B cell (primary cell): ENCODE data around the gene C12orf60. TPM values are rescaled to one million over a fixed set of nuclear protein-coding genes. Genes with fewer than 3 reads are reported as not detected.
A peak's percentile ranks its signal among the peaks of the same experiment; 100 is the strongest.

Experiments used
- ATAC-seq: fragments of 200-7000 bp; cut with Tn5 transposase; one replicate; pipeline ENCODE4 v1.10.0; 2021; ENCODE audit warnings: low read depth, mild to moderate bottlenecking, moderate number of reproducible peaks, moderate library complexity
- CTCF ChIA-PET: fragments of 350-600 bp; sonication (Branson Sonifier 250); formaldehyde crosslinking; loops from one replicate; lab custom pipeline; 2021; ENCODE audit warnings: antibody characterized with exemption, inconsistent platforms; lab: Charles Lee
- POLR2A ChIA-PET: fragments of 350-600 bp; sonication (Branson Sonifier 250); formaldehyde crosslinking; loops from one replicate; lab custom pipeline; 2021; ENCODE audit warnings: antibody characterized with exemption; lab: Charles Lee
- DNase-seq: peaks from one replicate; pipeline ENCODE4 v3.0.0; 2013
- H2AFZ ChIP-seq: 2 replicates; pipeline ENCODE4 v1.6.1; 2012; ENCODE audit warnings: mild to moderate bottlenecking, low read depth, low read length; ENCODE audit not compliant: insufficient read depth, poor library complexity, severe bottlenecking
- H3K27ac ChIP-seq, 2 donors: 1 replicate in 1 of 2; 2 replicates in 1 of 2; pipeline ENCODE4 v1.5.1; 2012 to 2013; ENCODE audit warnings: low read length in 2 of 2, mild to moderate bottlenecking in 2 of 2, moderate library complexity in 1 of 2
- H3K27me3 ChIP-seq, 4 experiments: fragments of 200-600 bp in 1 of 4; sonication (generic) in 1 of 4; replicated peaks in 1 of 4; 1 replicate in 2 of 4; 2 replicates in 2 of 4; pipeline versions ENCODE4 v1.6.1 to v1.7.0; 2013 to 2016; ENCODE audit warnings: low read length in 3 of 4, mild to moderate bottlenecking in 2 of 4, mixed read lengths in 1 of 4, moderate library complexity in 1 of 4; ENCODE audit not compliant: insufficient read depth in 4 of 4, control insufficient read depth in 3 of 4; ENCODE audit errors: control extremely low read depth in 1 of 4
- H3K36me3 ChIP-seq, 2 experiments: replicated peaks in 1 of 2; 1 replicate in 1 of 2; 2 replicates in 1 of 2; pipeline versions ENCODE4 v1.6.1 to v1.7.1; 2013; ENCODE audit warnings: low read length in 1 of 2; ENCODE audit not compliant: insufficient read depth in 2 of 2, control insufficient read depth in 1 of 2; ENCODE audit errors: control extremely low read depth in 1 of 2, extremely low read depth in 1 of 2
- H3K4me1 ChIP-seq, 2 donors: fragments of 200-600 bp in 1 of 2; sonication (generic) in 1 of 2; 1 replicate in 1 of 2; 2 replicates in 1 of 2; pipeline versions ENCODE4 v1.5.1 to v1.6.1; 2013 to 2017; ENCODE audit warnings: low read length in 2 of 2; ENCODE audit not compliant: control insufficient read depth in 2 of 2, insufficient read depth in 2 of 2
- H3K4me2 ChIP-seq: replicated peaks from 2 replicates; pipeline ENCODE3; 2012; ENCODE audit warnings: mild to moderate bottlenecking, low read depth, low read length; ENCODE audit not compliant: poor library complexity, severe bottlenecking
- H3K4me3 ChIP-seq, 5 experiments: fragments of 200-600 bp in 1 of 5; sonication (generic) in 1 of 5; 1 replicate in 3 of 5; 2 replicates in 2 of 5; pipeline versions ENCODE4 v1.5.1 to v1.7.0; 2011 to 2016; ENCODE audit warnings: low read length in 4 of 5, mild to moderate bottlenecking in 4 of 5, low read depth in 2 of 5, control low read depth in 1 of 5, moderate library complexity in 1 of 5; ENCODE audit not compliant: insufficient read depth in 1 of 5; ENCODE audit errors: control extremely low read depth in 1 of 5, extremely low read depth in 1 of 5
- H3K79me2 ChIP-seq: fragments of 200-600 bp; sonication (generic); one replicate; pipeline ENCODE4 v1.6.0; 2016; ENCODE audit warnings: low read length; ENCODE audit not compliant: control insufficient read depth, insufficient read depth
- H3K9ac ChIP-seq: fragments of 200-600 bp; sonication (generic); 2 replicates; pipeline ENCODE4 v1.6.1; 2017; ENCODE audit warnings: mild to moderate bottlenecking, low read length, moderate library complexity
- H3K9me3 ChIP-seq, 3 donors: one replicate each; pipeline versions ENCODE4 v1.6.1 to v1.7.1; 2013; ENCODE audit warnings: low read length in 2 of 3; ENCODE audit not compliant: control insufficient read depth in 2 of 3, insufficient read depth in 1 of 3; ENCODE audit errors: control extremely low read depth in 1 of 3
- H4K20me1 ChIP-seq: 2 replicates; pipeline ENCODE4 v1.6.0; 2012; ENCODE audit warnings: mild to moderate bottlenecking, low read length; ENCODE audit not compliant: insufficient read depth, control insufficient read depth, poor library complexity, severe bottlenecking
- H3K27ac Mint-ChIP-seq: one replicate; pipeline ENCODE4 v1.8.0; 2021; ENCODE audit warnings: mixed read lengths
- H3K27me3 Mint-ChIP-seq: one replicate; pipeline ENCODE4 v1.8.0; 2021; ENCODE audit warnings: mixed read lengths
- H3K4me1 Mint-ChIP-seq: one replicate; pipeline ENCODE4 v1.8.0; 2021; ENCODE audit warnings: mixed read lengths
- H3K4me3 Mint-ChIP-seq: one replicate; pipeline ENCODE4 v1.8.0; 2021; ENCODE audit warnings: mixed read lengths
- H3K9me3 Mint-ChIP-seq: one replicate; pipeline ENCODE4 v1.8.0; 2022; ENCODE audit warnings: mixed read lengths; ENCODE audit not compliant: insufficient read depth
- EZH2 ChIP-seq: IDR thresholded peaks from 2 replicates; pipeline ENCODE4 v1.6.1; 2012; ENCODE audit warnings: borderline replicate concordance, low read depth, mild to moderate bottlenecking, moderate library complexity, low read length; ENCODE audit not compliant: insufficient read depth, poor library complexity, severe bottlenecking
- WGBS: methylation state at CpG from one replicate; pipeline ENCODE4 v1.1.5; 2013; ENCODE audit warnings: missing lambda C conversion rate; ENCODE audit not compliant: insufficient coverage; 5-methylcytosine and 5-hydroxymethylcytosine counted together
- intact Hi-C: fragments of 100-400 bp; cut with micrococcal nuclease; formaldehyde crosslinking; loops from one replicate; pipeline ENCODE4 v1.10.0; 2022
- polyA plus RNA-seq: library from polyadenylated mRNA; depleted of rRNA; stranded (reverse); fragments of >200 nt; gene quantifications from 2 replicates; pipeline ENCODE4 v1.2.3, GENCODE V29; 2012
- total RNA-seq, 2 donors: library from RNA; stranded (reverse); fragments of 120-200 nt in 1 of 2; gene quantifications; 1 replicate in 1 of 2; 2 replicates in 1 of 2; pipeline versions ENCODE4 v1.2.3 to v1.2.4, GENCODE V29; 2013 to 2022
- TF ChIP-seq, protein P1 (sequence below): fragments of 200-600 bp; IDR thresholded peaks from one replicate; pipeline ENCODE4 v1.8.0; 2022; ENCODE audit warnings: antibody characterized with exemption, mild to moderate bottlenecking

The C12orf60 gene
- total and polyA plus RNA-seq, 2 donors (not counting 1 experiment from before 2014, with no cell fraction given), result 0.25 to 1.2 TPM

DNA sequence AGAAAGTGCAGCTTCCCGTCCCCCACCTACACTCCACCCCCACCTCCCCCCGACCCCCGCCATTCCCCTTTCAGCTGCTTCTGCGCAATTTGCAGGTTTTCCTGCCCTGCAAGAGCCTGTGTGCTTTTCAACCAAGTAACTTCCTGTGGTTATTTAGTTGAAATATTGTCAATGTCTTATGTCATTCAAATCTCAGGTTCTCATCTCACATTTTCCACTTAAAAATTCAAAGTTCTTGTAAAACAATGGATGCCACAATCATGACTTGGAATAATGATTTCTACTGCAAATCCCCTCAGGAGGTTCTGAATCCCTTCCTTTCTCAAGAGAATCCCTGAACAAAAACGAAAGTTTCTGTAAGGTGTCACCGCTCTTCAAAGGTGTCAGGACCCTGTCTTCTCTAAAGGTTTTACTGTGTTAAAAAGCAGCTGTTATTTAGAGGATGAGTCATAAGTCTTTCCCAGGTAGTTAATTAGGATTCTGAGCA, 31.8 kb upstream of the C12orf60 start:
- CTCF ChIA-PET, result interaction anchor here (0.6 to 3.0 kb wide), 4 partner anchors 9 to 223 kb away, joined by 3 to 19 read pairs (median 4); partner anchors contain the start of genes C12orf60 and WBP11
- no CpG with 5 or more reads among the region's 6 CpGs for WGBS
- Mint-ChIP-seq H3K27me3 (no peaks in the 10 kb centered on the region), H3K4me1 (peaks cover 65% of the 10 kb centered on the region), H3K4me3 (peak overlapping the region; percentile 97), H3K27ac (peak overlapping the region; percentile 85), H3K9me3 (peaks cover 4% of the 10 kb centered on the region)
- H2AFZ ChIP-seq, result peak overlapping the region; percentile 56
- peaks cover 2 to 9% of the 10 kb centered on the region in 2 experiments for H3K36me3 ChIP-seq
- H3K79me2 ChIP-seq, result peaks cover 30% of the 10 kb centered on the region
- DNase-seq (peak; percentile 21), ATAC-seq (no peak)
- H3K4me1 ChIP-seq, result peaks cover 33 to 50% of the 10 kb centered on the region in 2 donors
- intact Hi-C loops, result loop anchor here (1.0 to 5.0 kb wide), 4 partner anchors 223 to 801 kb away; no protein-coding TSS in a partner anchor
- POLR2A ChIA-PET, result interaction anchor here (0.5 to 3.9 kb wide), 9 partner anchors 11 to 1963 kb away, joined by 3 to 41 read pairs (median 4); partner anchors contain the start of genes ATF7IP, C12orf60 and WBP11
- peaks cover 0 to 18% (median 0%) of the 10 kb centered on the region in 3 donors for H3K9me3 ChIP-seq
- H3K4me2 ChIP-seq, result peak overlapping the region; percentile 90
- H3K27ac ChIP-seq, result no peak overlapping the region
- peak overlapping the region; percentile 96 for H3K9ac ChIP-seq
- no peaks in the 10 kb centered on the region for H4K20me1 ChIP-seq
- TF ChIP-seq, protein P1, sequence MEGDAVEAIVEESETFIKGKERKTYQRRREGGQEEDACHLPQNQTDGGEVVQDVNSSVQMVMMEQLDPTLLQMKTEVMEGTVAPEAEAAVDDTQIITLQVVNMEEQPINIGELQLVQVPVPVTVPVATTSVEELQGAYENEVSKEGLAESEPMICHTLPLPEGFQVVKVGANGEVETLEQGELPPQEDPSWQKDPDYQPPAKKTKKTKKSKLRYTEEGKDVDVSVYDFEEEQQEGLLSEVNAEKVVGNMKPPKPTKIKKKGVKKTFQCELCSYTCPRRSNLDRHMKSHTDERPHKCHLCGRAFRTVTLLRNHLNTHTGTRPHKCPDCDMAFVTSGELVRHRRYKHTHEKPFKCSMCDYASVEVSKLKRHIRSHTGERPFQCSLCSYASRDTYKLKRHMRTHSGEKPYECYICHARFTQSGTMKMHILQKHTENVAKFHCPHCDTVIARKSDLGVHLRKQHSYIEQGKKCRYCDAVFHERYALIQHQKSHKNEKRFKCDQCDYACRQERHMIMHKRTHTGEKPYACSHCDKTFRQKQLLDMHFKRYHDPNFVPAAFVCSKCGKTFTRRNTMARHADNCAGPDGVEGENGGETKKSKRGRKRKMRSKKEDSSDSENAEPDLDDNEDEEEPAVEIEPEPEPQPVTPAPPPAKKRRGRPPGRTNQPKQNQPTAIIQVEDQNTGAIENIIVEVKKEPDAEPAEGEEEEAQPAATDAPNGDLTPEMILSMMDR, result no peak
- no peak for TF ChIP-seq EZH2
- peak overlapping the region in 3 of 5 experiments; percentile 6 to 98 (median 17) for H3K4me3 ChIP-seq
- H3K27me3 ChIP-seq, result no peaks in the 10 kb centered on the region

DNA sequence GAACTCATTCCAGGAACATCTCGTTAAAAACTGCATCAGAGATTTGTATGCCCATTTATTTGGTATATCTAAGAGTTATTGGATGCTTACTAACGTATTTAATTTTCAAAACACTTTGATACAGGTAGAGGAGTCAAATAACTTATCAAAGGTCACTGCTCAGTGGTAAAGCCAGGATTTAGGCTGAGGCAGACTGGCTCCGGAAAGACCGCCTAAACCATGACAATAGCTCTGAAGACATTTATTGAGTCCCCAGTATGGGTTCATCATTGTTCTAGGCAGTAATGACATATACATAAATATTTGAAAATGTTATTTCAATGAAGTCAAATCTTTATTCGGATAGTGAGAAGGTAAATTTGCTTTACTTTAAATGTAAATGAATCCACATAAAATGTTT, 30.5 kb upstream of the C12orf60 start:
- intact Hi-C loops, result loop anchor here (5.0 kb wide), 1 partner anchor 799 kb away; no protein-coding TSS in a partner anchor
- Mint-ChIP-seq H3K4me1 (peaks cover 54% of the 10 kb centered on the region), H3K9me3 (no peaks in the 10 kb centered on the region), H3K4me3 (peak overlapping the region; percentile 50), H3K27me3 (no peaks in the 10 kb centered on the region), H3K27ac (peak overlapping the region; percentile 26)
- Histone ChIP-seq H3K4me3 (no peak overlapping the region), H3K79me2 (peaks cover 23% of the 10 kb centered on the region), H4K20me1 (no peaks in the 10 kb centered on the region), H3K4me1 (peaks cover 29 to 43% of the 10 kb centered on the region in 2 donors), H3K36me3 (peaks cover 0 to 3% of the 10 kb centered on the region in 2 experiments), H2AFZ (no peak overlapping the region), H3K9ac (no peak overlapping the region), H3K27me3 (no peaks in the 10 kb centered on the region), H3K27ac (no peak overlapping the region), H3K9me3 (peaks cover 0 to 12% (median 0%) of the 10 kb centered on the region in 3 donors), H3K4me2 (peak overlapping the region; percentile 92)
- ChIA-PET CTCF (interaction anchor here (0.7 to 3.5 kb wide), 4 partner anchors 20 to 407 kb away, joined by 3 to 8 read pairs (median 3); partner anchors contain the start of gene ATF7IP), POLR2A (interaction anchor here (0.7 to 3.5 kb wide), 5 partner anchors 30 to 577 kb away, joined by 3 to 17 read pairs (median 8); partner anchors contain the start of genes ATF7IP, C12orf60 and WBP11)
- DNase-seq (no peak), ATAC-seq (no peak)
- no CpG with 5 or more reads among the region's 5 CpGs for whole genome bisulfite sequencing
- no peak for TF ChIP-seq EZH2
- TF ChIP-seq, protein P1, result no peak
